Bronchial epithelial cell (primary cell): Measurements from ENCODE around the gene NUP210L. TPM values are rescaled to one million over a fixed set of nuclear protein-coding genes. Genes with fewer than 3 reads are reported as not detected.
"Not testable (repeated sequence)": the region's sequence is repeated elsewhere in the genome, so short reads cannot be mapped to it uniquely, and the experiment has no call there.

Experiments
- DNase-seq: peaks from one replicate; pipeline ENCODE4 v3.0.0-alpha.2; 2010; ENCODE audit warnings: low read depth
- FAIRE-seq: peaks from 2 replicates; lab custom pipeline; 2011; peaks lifted over from hg19 to GRCh38; lab: Jason Lieb, UNC
- H3K27me3 ChIP-seq: 2 replicates; pipeline ENCODE4 v1.5.1; 2011; ENCODE audit warnings: low read length; ENCODE audit not compliant: control insufficient read depth, insufficient read depth
- H3K36me3 ChIP-seq: 2 replicates; pipeline ENCODE4 v1.5.1; 2011; ENCODE audit warnings: low read length; ENCODE audit not compliant: control insufficient read depth, insufficient read depth
- H3K4me3 ChIP-seq: 2 replicates; pipeline ENCODE4 v1.5.1; 2011; ENCODE audit warnings: mild to moderate bottlenecking, low read depth, low read length, control low read depth
- CTCF ChIP-seq: IDR thresholded peaks from 2 replicates; pipeline ENCODE4 v1.5.1; 2011; ENCODE audit warnings: mild to moderate bottlenecking, moderate library complexity, low read length, control low read depth, inconsistent platforms; ENCODE audit not compliant: insufficient read depth, severe bottlenecking
- total RNA-seq: library from RNA; depleted of rRNA; stranded (reverse); fragments of >200 nt; gene quantifications from 2 replicates; pipeline ENCODE4 v1.2.1, GENCODE V29; 2014

Gene NUP210L
- total RNA-seq, 1 donor from 2014 or later, result under 0.01 TPM

- no peaks in the 10 kb centered on the region for H3K36me3 ChIP-seq
- FAIRE-seq (no peak), DNase-seq (no peak)
- TF ChIP-seq CTCF, result no peak
- H3K4me3 ChIP-seq, result no peak overlapping the region
- no peaks in the 10 kb centered on the region for H3K27me3 ChIP-seq
Measured at GRCh38 chr1:154093699-154094098, 61.2 kb downstream of the NUP210L start.

GRCh38 chr1:154091706-154092105 lies 63.2 kb downstream of the NUP210L start:
- FAIRE-seq, result no peak
- no peak overlapping the region for H3K4me3 ChIP-seq
- H3K36me3 ChIP-seq, result no peaks in the 10 kb centered on the region
- no peaks in the 10 kb centered on the region for H3K27me3 ChIP-seq
- TF ChIP-seq CTCF, result no peak
- no peak for DNase-seq

- Histone ChIP-seq H3K4me3 (no peak overlapping the region), H3K27me3 (no peaks in the 10 kb centered on the region), H3K36me3 (no peaks in the 10 kb centered on the region)
- DNase-seq (no peak), FAIRE-seq (no peak)
- no peak for TF ChIP-seq CTCF
Measured at GRCh38 chr1:154087574-154087973, 67.3 kb downstream of the NUP210L start.

GRCh38 chr1:154083057-154083456 lies 71.8 kb downstream of the NUP210L start:
- FAIRE-seq, H3K36me3 ChIP-seq, H3K4me3 ChIP-seq, DNase-seq, H3K27me3 ChIP-seq: not testable (repeated sequence)

GRCh38 chr1:154081386-154082126 lies 73.3 kb downstream of the NUP210L start:
- no peak overlapping the region for H3K4me3 ChIP-seq
- DNase-seq (no peak), FAIRE-seq (no peak)
- no peak for TF ChIP-seq CTCF
- H3K36me3 ChIP-seq, result no peaks in the 10 kb centered on the region
- no peaks in the 10 kb centered on the region for H3K27me3 ChIP-seq

GRCh38 chr1:154076413-154076812 lies 78.5 kb downstream of the NUP210L start:
- Histone ChIP-seq H3K36me3 (no peaks in the 10 kb centered on the region), H3K4me3 (no peak overlapping the region), H3K27me3 (no peaks in the 10 kb centered on the region)
- FAIRE-seq, result no peak
- TF ChIP-seq CTCF, result no peak
- DNase-seq, result no peak
